Thoracic aorta (tissue), 2 donors: Measurements from ENCODE around the gene ARHGEF3. TPM values are rescaled to one million over a fixed set of nuclear protein-coding genes. Genes with fewer than 3 reads are reported as not detected.

Experiments used
- ATAC-seq: fragments of 150-250 bp; one replicate; pipeline ENCODE4 v1.8.0; 2017; ENCODE audit warnings: low read depth; ENCODE audit not compliant: insufficient number of reproducible peaks, low FRiP score
- DNase-seq: peaks from one replicate; pipeline ENCODE4 v3.0.0-alpha.2; 2020; ENCODE audit warnings: low spot score
- H3K27ac ChIP-seq, 2 donors: fragments of 200-600 bp; sonication (generic); 1 replicate in 1 of 2; 2 replicates in 1 of 2; pipeline ENCODE4 v1.5.1; 2016; ENCODE audit warnings: mild to moderate bottlenecking in 2 of 2, moderate library complexity in 2 of 2
- H3K27me3 ChIP-seq: fragments of 200-600 bp; sonication (generic); replicated peaks from 2 replicates; pipeline ENCODE4 v1.6.0; 2016; ENCODE audit warnings: mild to moderate bottlenecking; ENCODE audit not compliant: insufficient read depth
- H3K36me3 ChIP-seq: fragments of 200-600 bp; sonication (generic); one replicate; pipeline ENCODE4 v1.5.1; 2016
- H3K4me1 ChIP-seq, 2 donors: fragments of 200-600 bp; sonication (generic); 1 replicate in 1 of 2; 2 replicates in 1 of 2; pipeline versions ENCODE4 v1.5.1 to v1.6.0; 2016; ENCODE audit warnings: low read depth in 2 of 2, mild to moderate bottlenecking in 1 of 2; ENCODE audit not compliant: control insufficient read depth in 1 of 2
- H3K4me3 ChIP-seq: fragments of 200-600 bp; sonication (generic); 2 replicates; pipeline ENCODE4 v1.5.1; 2016; ENCODE audit warnings: mild to moderate bottlenecking
- H3K9me3 ChIP-seq: fragments of 200-600 bp; sonication (generic); 2 replicates; pipeline ENCODE4 v1.5.1; 2016
- total RNA-seq, 2 donors: library from RNA; depleted of rRNA; stranded (reverse); fragments of >200 nt; gene quantifications; one replicate each; pipeline versions ENCODE4 v1.1.0 to v1.2.3, GENCODE V29; 2016
- TF ChIP-seq, protein P1 (sequence below): fragments of 200-600 bp; sonication (generic); IDR thresholded peaks from one replicate; pipeline ENCODE4 v1.5.1; 2019; ENCODE audit warnings: antibody characterized with exemption

Gene ARHGEF3
- total RNA-seq, 2 donors from 2014 or later, result 13.9 to 21.9 TPM

DNA sequence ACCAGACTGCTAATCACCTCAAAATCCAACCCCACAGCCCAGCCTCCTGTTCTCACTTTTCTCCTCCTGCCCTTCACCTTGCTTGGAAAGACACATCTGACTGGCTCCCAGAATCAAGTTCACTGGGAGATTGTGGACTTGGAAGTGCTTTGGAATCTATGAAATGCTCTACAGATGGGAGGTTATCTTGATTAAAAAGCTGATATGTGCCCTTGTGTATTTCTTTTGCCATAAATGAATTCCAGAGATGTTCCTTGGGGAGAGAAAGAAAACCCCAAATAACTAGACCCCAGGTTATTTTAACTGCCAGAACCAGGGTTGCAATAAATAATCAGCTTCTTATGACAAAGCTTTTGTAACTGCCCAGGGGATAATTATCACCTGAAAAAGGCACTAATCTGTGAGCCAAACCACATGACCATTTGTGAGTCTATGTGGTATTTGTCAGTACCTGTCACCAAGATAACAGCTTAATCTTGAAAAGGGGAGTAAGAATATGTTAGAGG lies 21.7 kb upstream of the ARHGEF3 start:
- H3K27ac ChIP-seq, result no peak overlapping the region
- no peaks in the 10 kb centered on the region for H3K9me3 ChIP-seq
- H3K4me3 ChIP-seq, result no peak overlapping the region
- H3K36me3 ChIP-seq, result no peaks in the 10 kb centered on the region
- ATAC-seq (no peak), DNase-seq (no peak)
- H3K4me1 ChIP-seq, result no peaks in the 10 kb centered on the region
- H3K27me3 ChIP-seq, result no peaks in the 10 kb centered on the region
- TF ChIP-seq, protein P1, sequence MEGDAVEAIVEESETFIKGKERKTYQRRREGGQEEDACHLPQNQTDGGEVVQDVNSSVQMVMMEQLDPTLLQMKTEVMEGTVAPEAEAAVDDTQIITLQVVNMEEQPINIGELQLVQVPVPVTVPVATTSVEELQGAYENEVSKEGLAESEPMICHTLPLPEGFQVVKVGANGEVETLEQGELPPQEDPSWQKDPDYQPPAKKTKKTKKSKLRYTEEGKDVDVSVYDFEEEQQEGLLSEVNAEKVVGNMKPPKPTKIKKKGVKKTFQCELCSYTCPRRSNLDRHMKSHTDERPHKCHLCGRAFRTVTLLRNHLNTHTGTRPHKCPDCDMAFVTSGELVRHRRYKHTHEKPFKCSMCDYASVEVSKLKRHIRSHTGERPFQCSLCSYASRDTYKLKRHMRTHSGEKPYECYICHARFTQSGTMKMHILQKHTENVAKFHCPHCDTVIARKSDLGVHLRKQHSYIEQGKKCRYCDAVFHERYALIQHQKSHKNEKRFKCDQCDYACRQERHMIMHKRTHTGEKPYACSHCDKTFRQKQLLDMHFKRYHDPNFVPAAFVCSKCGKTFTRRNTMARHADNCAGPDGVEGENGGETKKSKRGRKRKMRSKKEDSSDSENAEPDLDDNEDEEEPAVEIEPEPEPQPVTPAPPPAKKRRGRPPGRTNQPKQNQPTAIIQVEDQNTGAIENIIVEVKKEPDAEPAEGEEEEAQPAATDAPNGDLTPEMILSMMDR, result no peak

- no peak for DNase-seq
- TF ChIP-seq, protein P1, result no peak
- no peak for ATAC-seq
These were observed 20.8 kb upstream of the ARHGEF3 start for GRCh38 chr3:56822501-56822900.

DNA sequence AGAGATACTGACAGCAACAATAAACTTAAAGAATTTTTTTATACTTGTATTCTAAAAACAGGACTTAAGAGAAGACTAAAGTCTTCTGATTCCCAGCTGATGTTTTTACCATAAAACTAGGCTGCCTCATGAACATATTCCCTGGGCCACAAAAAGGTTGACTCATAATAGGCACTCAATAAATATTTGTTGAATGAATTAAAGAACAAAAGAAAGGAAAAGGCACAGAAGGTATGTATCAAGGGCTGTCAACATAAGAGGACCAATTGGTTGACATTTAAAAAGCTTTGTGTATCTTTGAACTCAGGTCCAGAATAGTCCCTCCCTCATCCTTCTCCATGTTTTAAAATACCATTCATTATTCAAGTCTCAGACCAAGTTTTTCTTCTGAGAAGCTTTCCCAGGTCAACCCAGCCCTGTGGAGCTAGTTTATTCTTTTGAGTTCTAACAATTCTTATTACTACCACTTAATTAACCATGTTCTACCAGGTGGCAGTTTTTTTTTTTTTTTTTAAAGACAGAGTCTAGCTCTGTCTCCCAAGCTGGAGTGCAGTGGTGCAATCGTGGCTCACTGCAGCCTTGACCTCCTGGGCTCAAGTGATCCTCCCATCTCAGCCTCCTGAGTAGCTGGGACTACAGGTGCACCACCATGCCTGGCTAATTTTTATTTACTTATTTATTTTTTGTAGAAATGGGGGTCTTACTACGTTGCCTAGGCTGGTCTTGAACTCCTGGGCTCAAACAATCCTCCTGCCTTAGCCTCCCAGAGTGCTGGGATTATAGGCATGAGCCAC lies 17.5 kb upstream of the ARHGEF3 start:
- Histone ChIP-seq H3K27me3 (no peaks in the 10 kb centered on the region), H3K4me3 (no peak overlapping the region), H3K27ac (no peak overlapping the region), H3K4me1 (no peaks in the 10 kb centered on the region), H3K36me3 (no peaks in the 10 kb centered on the region), H3K9me3 (no peaks in the 10 kb centered on the region)
- no peak for DNase-seq
- ATAC-seq, result no peak
- TF ChIP-seq, protein P1, result no peak

More at GRCh38 chr3:56822501-56822900, 20.8 kb upstream of the ARHGEF3 start:
- Histone ChIP-seq H3K36me3 (no peaks in the 10 kb centered on the region), H3K9me3 (no peaks in the 10 kb centered on the region), H3K4me1 (no peaks in the 10 kb centered on the region), H3K27ac (no peak overlapping the region), H3K4me3 (no peak overlapping the region), H3K27me3 (no peaks in the 10 kb centered on the region)

- ATAC-seq, result no peak
- H3K36me3 ChIP-seq, result no peaks in the 10 kb centered on the region
- H3K4me1 ChIP-seq, result peaks cover 0 to 1% of the 10 kb centered on the region in 2 donors
- H3K27ac ChIP-seq, result no peak overlapping the region
- H3K9me3 ChIP-seq, result no peaks in the 10 kb centered on the region
- no peak for DNase-seq
- H3K27me3 ChIP-seq, result no peaks in the 10 kb centered on the region
- no peak overlapping the region for H3K4me3 ChIP-seq
- TF ChIP-seq, protein P1, result no peak
These were observed 16.6 kb upstream of the ARHGEF3 start for GRCh38 chr3:56818156-56818985.

DNA sequence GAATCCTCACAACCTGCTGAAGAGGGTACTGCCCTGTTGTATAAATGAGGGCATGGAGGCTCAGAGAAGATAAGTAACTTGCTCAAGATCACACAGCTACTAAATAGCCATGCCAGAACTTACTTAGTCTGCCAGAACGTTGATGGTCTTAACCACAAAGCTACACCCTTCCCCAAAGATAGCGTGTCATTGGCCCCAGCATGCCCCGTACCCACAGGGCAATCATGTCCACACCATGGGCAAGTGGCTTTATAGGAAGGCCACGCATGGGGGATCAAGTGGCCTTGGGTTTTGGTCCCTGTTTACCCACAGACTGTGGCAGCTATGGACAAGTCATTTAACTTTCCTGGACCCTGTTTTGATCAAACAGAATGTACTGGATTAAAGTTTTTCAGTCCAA lies 15.9 kb upstream of the ARHGEF3 start:
- TF ChIP-seq, protein P1, result no peak
- H3K36me3 ChIP-seq, result no peaks in the 10 kb centered on the region
- no peak for DNase-seq
- H3K4me1 ChIP-seq, result peaks cover 0 to 6% of the 10 kb centered on the region in 2 donors
- no peak for ATAC-seq
- no peaks in the 10 kb centered on the region for H3K9me3 ChIP-seq
- no peak overlapping the region for H3K4me3 ChIP-seq
- H3K27me3 ChIP-seq, result no peaks in the 10 kb centered on the region
- no peak overlapping the region for H3K27ac ChIP-seq
